Karpas-422 (cell line): Measurements from ENCODE around the gene RRP7A. TPM values are rescaled to one million over a fixed set of nuclear protein-coding genes. Genes with fewer than 3 reads are reported as not detected.
"Not testable (repeated sequence)": the region's sequence is repeated elsewhere in the genome, so short reads cannot be mapped to it uniquely, and the experiment has no call there.

Source experiments
- DNase-seq: peaks from one replicate; pipeline ENCODE4 v3.0.0-alpha.2; 2015
- H2AFZ ChIP-seq: fragments of 200-600 bp; sonication (generic); 2 replicates; pipeline ENCODE4 v1.6.1; 2014; ENCODE audit warnings: antibody characterized with exemption, low read length, mixed read lengths
- H3K27ac ChIP-seq: fragments of 200-600 bp; sonication (generic); 2 replicates; pipeline ENCODE4 v1.5.1; 2014; ENCODE audit warnings: mild to moderate bottlenecking, low read length, moderate library complexity
- H3K27me3 ChIP-seq: fragments of 200-600 bp; sonication (generic); 2 replicates; pipeline ENCODE4 v1.6.1; 2014; ENCODE audit warnings: low read length, mixed read lengths
- H3K36me3 ChIP-seq: fragments of 200-600 bp; sonication (generic); 2 replicates; pipeline ENCODE4 v1.6.1; 2014; ENCODE audit warnings: low read length, mixed read lengths; ENCODE audit not compliant: insufficient read depth
- H3K4me1 ChIP-seq: fragments of 200-600 bp; sonication (generic); 2 replicates; pipeline ENCODE4 v1.6.1; 2014; ENCODE audit warnings: mild to moderate bottlenecking, low read length, mixed read lengths
- H3K4me2 ChIP-seq: fragments of 200-600 bp; sonication (generic); 2 replicates; pipeline ENCODE4 v1.6.1; 2014; ENCODE audit warnings: low read length, low read depth, mild to moderate bottlenecking; ENCODE audit not compliant: poor library complexity, severe bottlenecking
- H3K4me3 ChIP-seq: fragments of 200-600 bp; sonication (generic); 2 replicates; pipeline ENCODE4 v1.5.1; 2014; ENCODE audit warnings: mild to moderate bottlenecking, antibody characterized with exemption, low read length, mixed read lengths
- H3K79me2 ChIP-seq: fragments of 200-600 bp; sonication (generic); 2 replicates; pipeline ENCODE4 v1.6.1; 2014; ENCODE audit warnings: mild to moderate bottlenecking, low read length, mixed read lengths
- H3K9ac ChIP-seq: fragments of 200-600 bp; sonication (generic); 2 replicates; pipeline ENCODE4 v1.6.0; 2014; ENCODE audit warnings: low read length
- H3K9me2 ChIP-seq: fragments of 200-600 bp; sonication (generic), shearing (Covaris generic); replicated peaks from 2 replicates; pipeline ENCODE4 v1.6.0; 2014; ENCODE audit warnings: mild to moderate bottlenecking, low read length, moderate library complexity; ENCODE audit not compliant: insufficient read depth
- H3K9me3 ChIP-seq: fragments of 300-700, 200-600 bp; sonication (generic); 2 replicates; pipeline ENCODE4 v1.6.1; 2014; ENCODE audit warnings: low read length, mixed read lengths
- H4K20me1 ChIP-seq: fragments of 200-600 bp; sonication (generic); 2 replicates; pipeline ENCODE4 v1.6.1; 2014; ENCODE audit warnings: mild to moderate bottlenecking, antibody characterized with exemption, low read length, low read depth; ENCODE audit not compliant: insufficient read depth
- total RNA-seq: library from RNA; depleted of rRNA; stranded (reverse); fragments of >200 nt; shearing (Covaris generic); gene quantifications from 2 replicates; pipeline ENCODE4 v1.2.3, GENCODE V29; 2014; ENCODE audit warnings: low replicate concordance

The RRP7A gene
- total RNA-seq, 1 experiment from 2014 or later = 19.2 TPM

DNA sequence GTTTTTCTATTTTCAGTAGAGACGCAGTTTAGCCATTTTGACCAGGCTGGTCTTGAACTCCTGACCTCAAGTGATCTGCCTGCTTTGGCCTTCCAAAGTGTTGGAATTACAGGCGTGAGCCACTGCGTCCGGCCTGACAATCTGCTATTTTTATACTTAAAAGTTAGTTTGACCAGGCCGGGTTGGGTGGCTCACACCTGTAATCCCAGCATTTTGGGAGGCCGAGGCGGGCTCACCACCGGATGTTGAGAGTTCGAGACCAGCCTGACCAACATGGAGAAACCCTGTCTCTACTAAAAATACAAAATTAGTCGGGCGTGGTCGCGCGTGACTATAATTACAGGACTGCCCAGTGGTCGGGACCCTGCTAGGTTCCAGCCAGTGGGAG lies 19.8 kb downstream of the RRP7A start:
- not testable (repeated sequence) for H3K9me3 ChIP-seq, H3K27me3 ChIP-seq, H4K20me1 ChIP-seq, H3K36me3 ChIP-seq, H3K4me2 ChIP-seq, DNase-seq, H3K9ac ChIP-seq, H3K9me2 ChIP-seq, H3K27ac ChIP-seq, H2AFZ ChIP-seq, H3K79me2 ChIP-seq, H3K4me3 ChIP-seq
- H3K4me1 ChIP-seq = peaks cover 19% of the 10 kb centered on the region

- H3K4me3 ChIP-seq, H3K79me2 ChIP-seq, H3K9ac ChIP-seq, H3K36me3 ChIP-seq, H3K9me2 ChIP-seq, H4K20me1 ChIP-seq, H3K27ac ChIP-seq, DNase-seq, H3K27me3 ChIP-seq, H3K9me3 ChIP-seq: not testable (repeated sequence)
- Histone ChIP-seq H3K4me2 (peak overlapping the region; percentile 17), H2AFZ (peak overlapping the region; percentile 30; the same call in 1 of the 2 replicates), H3K4me1 (peaks cover 16% of the 10 kb centered on the region)
These were observed 24.0 kb downstream of the RRP7A start for GRCh38 chr22:42495533-42496141.

- Histone ChIP-seq H3K4me2 (no peak overlapping the region), H4K20me1 (no peaks in the 10 kb centered on the region), H2AFZ (no peak overlapping the region), H3K27ac (no peak overlapping the region), H3K79me2 (no peaks in the 10 kb centered on the region), H3K4me1 (peaks cover 14% of the 10 kb centered on the region), H3K9me2 (no peaks in the 10 kb centered on the region), H3K9me3 (no peaks in the 10 kb centered on the region), H3K9ac (no peak overlapping the region), H3K4me3 (no peak overlapping the region), H3K36me3 (no peaks in the 10 kb centered on the region), H3K27me3 (no peaks in the 10 kb centered on the region)
- no peak for DNase-seq
These were observed 26.2 kb downstream of the RRP7A start for GRCh38 chr22:42493393-42493792.

DNA sequence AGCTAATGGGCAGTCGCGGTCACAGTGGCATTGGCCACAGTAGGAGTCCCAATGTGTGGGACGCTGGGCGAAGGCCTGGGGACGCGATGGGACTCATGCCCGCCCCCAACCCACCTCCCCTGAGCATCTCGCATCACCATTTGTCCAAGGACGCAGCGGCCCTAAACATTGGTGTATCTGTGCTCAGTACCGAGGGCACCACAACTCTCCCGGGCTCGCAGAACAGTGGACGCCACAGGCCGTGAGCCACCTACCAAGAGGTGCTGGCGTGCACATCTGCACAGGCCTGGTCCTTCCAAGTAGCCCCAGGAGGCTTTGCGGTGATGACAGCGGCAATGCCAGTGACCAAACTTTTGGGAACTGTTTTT lies 27.3 kb downstream of the RRP7A start:
- H3K9ac ChIP-seq = no peak overlapping the region
- H3K27me3 ChIP-seq = no peaks in the 10 kb centered on the region
- no peaks in the 10 kb centered on the region for H3K36me3 ChIP-seq
- H3K9me2 ChIP-seq = no peaks in the 10 kb centered on the region
- peaks cover 14% of the 10 kb centered on the region for H3K4me1 ChIP-seq
- H3K4me2 ChIP-seq = no peak overlapping the region
- H3K27ac ChIP-seq = no peak overlapping the region
- DNase-seq = no peak
- no peaks in the 10 kb centered on the region for H3K79me2 ChIP-seq
- no peaks in the 10 kb centered on the region for H4K20me1 ChIP-seq
- H2AFZ ChIP-seq = no peak overlapping the region
- no peaks in the 10 kb centered on the region for H3K9me3 ChIP-seq
- no peak overlapping the region for H3K4me3 ChIP-seq

DNA sequence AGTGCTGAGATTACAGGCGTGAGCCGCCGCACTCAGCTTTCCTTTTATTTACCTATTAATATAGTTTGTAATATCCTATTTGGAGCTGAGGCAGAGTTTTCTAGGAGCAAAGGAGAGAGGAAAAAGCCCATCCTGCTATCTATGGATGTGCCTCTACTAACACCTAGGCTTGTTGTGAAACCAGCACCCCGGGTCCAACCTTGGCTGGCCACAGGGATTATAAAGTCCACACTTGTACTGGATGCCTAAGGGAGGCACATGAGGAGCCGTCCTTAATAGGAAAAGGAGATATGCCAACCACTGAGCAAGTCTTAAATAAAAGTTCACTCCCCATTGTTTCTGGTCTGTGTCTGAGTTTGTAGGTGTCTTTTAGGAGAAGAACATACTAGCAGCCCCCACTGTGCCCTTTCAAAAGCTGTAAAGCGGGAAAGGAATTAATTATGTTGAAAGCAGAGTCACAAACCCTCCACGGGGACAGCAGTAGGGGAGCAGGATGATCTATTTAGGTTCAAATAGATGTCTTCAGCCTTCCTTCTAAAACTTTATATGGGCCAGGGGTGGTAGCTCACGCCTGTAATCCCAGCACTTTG lies 29.3 kb downstream of the RRP7A start:
- no peak overlapping the region for H3K4me3 ChIP-seq
- no peaks in the 10 kb centered on the region for H3K79me2 ChIP-seq
- DNase-seq = no peak
- H3K9me2 ChIP-seq = no peaks in the 10 kb centered on the region
- no peak overlapping the region for H3K27ac ChIP-seq
- no peaks in the 10 kb centered on the region for H4K20me1 ChIP-seq
- H3K9ac ChIP-seq = no peak overlapping the region
- no peaks in the 10 kb centered on the region for H3K9me3 ChIP-seq
- peaks cover 6% of the 10 kb centered on the region for H3K4me1 ChIP-seq
- H3K36me3 ChIP-seq = no peaks in the 10 kb centered on the region
- H3K4me2 ChIP-seq = no peak overlapping the region
- no peaks in the 10 kb centered on the region for H3K27me3 ChIP-seq
- H2AFZ ChIP-seq = no peak overlapping the region

GRCh38 chr22:42489000-42489399 lies 30.6 kb downstream of the RRP7A start:
- Histone ChIP-seq H2AFZ (no peak overlapping the region), H3K4me1 (no peaks in the 10 kb centered on the region), H3K27me3 (no peaks in the 10 kb centered on the region), H4K20me1 (no peaks in the 10 kb centered on the region), H3K79me2 (no peaks in the 10 kb centered on the region), H3K4me2 (no peak overlapping the region), H3K4me3 (no peak overlapping the region), H3K36me3 (no peaks in the 10 kb centered on the region), H3K9me3 (no peaks in the 10 kb centered on the region), H3K27ac (no peak overlapping the region), H3K9ac (no peak overlapping the region), H3K9me2 (no peaks in the 10 kb centered on the region)
- no peak for DNase-seq

- Histone ChIP-seq H4K20me1 (no peaks in the 10 kb centered on the region), H3K9ac (no peak overlapping the region), H3K4me3 (no peak overlapping the region), H3K9me3 (no peaks in the 10 kb centered on the region), H2AFZ (no peak overlapping the region), H3K27me3 (no peaks in the 10 kb centered on the region), H3K27ac (no peak overlapping the region), H3K9me2 (no peaks in the 10 kb centered on the region), H3K36me3 (no peaks in the 10 kb centered on the region), H3K4me2 (no peak overlapping the region), H3K4me1 (no peaks in the 10 kb centered on the region), H3K79me2 (no peaks in the 10 kb centered on the region)
- no peak for DNase-seq
These were observed 35.1 kb downstream of the RRP7A start for GRCh38 chr22:42484506-42484905.

- H3K9ac ChIP-seq, H3K9me2 ChIP-seq, H4K20me1 ChIP-seq, H3K4me3 ChIP-seq, H3K27me3 ChIP-seq, H3K4me2 ChIP-seq, H3K79me2 ChIP-seq, H2AFZ ChIP-seq, H3K4me1 ChIP-seq, H3K27ac ChIP-seq, H3K36me3 ChIP-seq, H3K9me3 ChIP-seq, DNase-seq: not testable (repeated sequence)
These were observed 35.9 kb downstream of the RRP7A start for GRCh38 chr22:42483610-42484223.
